ENCODE measurements around the gene RNF181.

GRCh38 chr2:85588236-85588635 lies 7.3 kb upstream of the RNF181 start:
- TF ChIP-seq CTCF (conservative IDR thresholded peaks at IDR 0.05; ENCODE audit: low read depth, low read length): no peak
- TF ChIP-seq EZH2 (IDR thresholded peaks at IDR 0.05; ENCODE audit: borderline replicate concordance, low read depth, low read length, poor library complexity, severe bottlenecking): no peak
